GM12801 (cell line): ENCODE results near the gene WWOX.

Source experiments
- CTCF ChIP-seq: IDR thresholded peaks from one replicate; pipeline ENCODE4 v1.5.1; 2011; ENCODE audit warnings: control low read depth; ENCODE audit not compliant: insufficient read length; ENCODE audit errors: extremely low read depth

The WWOX gene

GRCh38 chr16:78284326-78284725 lies 184.9 kb downstream of the WWOX start:
- TF ChIP-seq CTCF = no peak

GRCh38 chr16:78284957-78285434 lies 185.5 kb downstream of the WWOX start:
- no peak for TF ChIP-seq CTCF

DNA sequence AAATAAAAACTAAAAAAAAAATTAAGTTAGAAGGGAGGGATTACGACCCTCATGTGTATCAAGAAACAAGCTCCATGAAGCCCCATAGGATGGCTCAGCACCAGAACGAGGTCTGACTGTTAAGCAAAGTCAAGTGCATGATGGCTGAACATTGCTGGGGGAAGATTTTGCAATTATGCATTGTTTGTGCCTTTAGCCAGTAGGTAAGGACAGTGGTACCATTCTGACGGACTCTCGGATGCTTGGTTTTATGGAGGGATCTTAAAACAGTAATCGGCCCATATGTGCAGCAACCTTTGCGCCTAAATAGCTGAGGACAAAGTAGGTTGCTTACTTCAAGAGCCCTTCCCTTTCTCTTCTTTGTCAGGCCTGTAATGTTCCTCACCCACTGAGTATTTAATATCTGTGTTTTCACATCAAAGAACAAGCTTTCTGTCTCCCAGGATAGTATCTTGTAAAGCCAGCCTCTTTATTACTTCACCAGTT lies 186.0 kb downstream of the WWOX start:
- no peak for TF ChIP-seq CTCF

DNA sequence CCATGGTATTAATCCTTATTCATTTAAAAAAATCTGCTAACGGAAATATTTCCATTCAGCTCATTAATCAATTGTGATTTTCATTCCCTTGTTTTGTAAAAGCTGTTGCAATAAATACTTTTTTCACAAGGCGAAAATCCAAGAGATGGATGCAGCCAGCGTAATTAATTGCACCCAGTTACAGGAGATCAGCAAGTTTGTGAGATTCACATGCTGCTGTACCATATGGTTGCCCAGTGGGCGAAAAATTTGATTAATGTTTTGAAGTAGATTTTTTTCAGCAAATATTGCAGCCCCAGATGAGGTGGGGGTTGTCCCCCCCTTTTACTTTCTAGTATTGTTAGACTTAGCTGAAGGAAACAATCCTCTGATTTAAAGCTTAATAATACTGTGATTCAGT lies 186.6 kb downstream of the WWOX start:
- no peak for TF ChIP-seq CTCF

DNA sequence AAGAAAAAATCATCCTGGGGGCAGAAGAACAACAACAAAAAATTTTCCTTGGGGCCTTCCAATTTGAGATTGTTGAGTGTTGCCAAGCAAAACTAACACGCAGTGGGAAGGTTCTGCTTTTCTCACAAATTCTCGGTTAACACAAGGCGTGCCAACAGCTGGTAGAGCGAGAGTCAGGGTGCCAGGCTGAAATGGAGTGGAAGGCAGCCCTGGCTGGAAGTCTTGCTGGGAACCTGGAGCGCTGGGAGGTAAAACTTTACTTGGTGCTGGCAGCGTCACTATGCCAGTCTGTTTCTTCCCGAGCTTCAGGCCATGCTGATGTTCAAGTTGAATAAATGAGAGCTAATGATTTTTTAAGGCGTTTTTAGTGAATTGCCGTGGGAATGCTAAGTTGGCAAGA lies 189.4 kb downstream of the WWOX start:
- no peak for TF ChIP-seq CTCF

GRCh38 chr16:78289373-78289772 lies 189.9 kb downstream of the WWOX start:
- TF ChIP-seq CTCF = no peak

GRCh38 chr16:78289844-78290277 lies 190.4 kb downstream of the WWOX start:
- no peak for TF ChIP-seq CTCF
